Left ventricle myocardium inferior (tissue), 1 donor: Measurements from ENCODE around the gene RAP1GAP2. TPM values are rescaled to one million over a fixed set of nuclear protein-coding genes. Genes with fewer than 3 reads are reported as not detected.

Experiments
- DNase-seq: peaks from one replicate; pipeline ENCODE4 v3.0.0-alpha.2; 2020
- H3K27ac ChIP-seq: fragments of 200-600 bp; replicated peaks from 2 replicates; pipeline ENCODE4 v1.8.0; 2021
- H3K27me3 ChIP-seq: fragments of 200-600 bp; 2 replicates; pipeline ENCODE4 v1.8.0; 2021; ENCODE audit warnings: low read depth
- H3K36me3 ChIP-seq: fragments of 200-600 bp; 2 replicates; pipeline ENCODE4 v1.8.0; 2021
- H3K4me1 ChIP-seq: fragments of 200-600 bp; 2 replicates; pipeline ENCODE4 v1.8.0; 2021
- H3K4me3 ChIP-seq: fragments of 200-600 bp; 2 replicates; pipeline ENCODE4 v1.8.0; 2021; ENCODE audit warnings: mild to moderate bottlenecking, moderate library complexity
- H3K9me3 ChIP-seq: fragments of 200-600 bp; replicated peaks from 2 replicates; pipeline ENCODE4 v1.8.0; 2021
- CTCF ChIP-seq: fragments of 200-600 bp; IDR thresholded peaks from 2 replicates; pipeline ENCODE4 v1.8.0; 2021; ENCODE audit warnings: antibody characterized with exemption, mild to moderate bottlenecking, borderline replicate concordance
- intact Hi-C: fragments of 100-400 bp; cut with micrococcal nuclease; formaldehyde crosslinking; loops from one replicate; pipeline ENCODE4 v1.11.0; 2022
- total RNA-seq: library from RNA; stranded (reverse); fragmentation: NEBNext Ultra II Directional; extraction: Animal tissue kit (Norgen Biotek cat#: 25700); gene quantifications from one replicate; pipeline ENCODE4 v1.2.1, GENCODE V29; 2021
- donor health status: DM: no; HTN: yes; CAD: no; lungs with severe emphysema.

The RAP1GAP2 gene
- total RNA-seq, 1 donor from 2014 or later: 63.8 TPM

- no peak for DNase-seq
- Histone ChIP-seq H3K27ac (peak overlapping the region; percentile 32), H3K27me3 (no peaks in the 10 kb centered on the region), H3K4me1 (peaks cover 26% of the 10 kb centered on the region), H3K4me3 (no peak overlapping the region), H3K9me3 (no peaks in the 10 kb centered on the region), H3K36me3 (no peaks in the 10 kb centered on the region)
- no peak for TF ChIP-seq CTCF
- intact Hi-C loops: no loop called here
These were observed 51.4 kb downstream of the RAP1GAP2 start for GRCh38 chr17:2847381-2848333.

DNA sequence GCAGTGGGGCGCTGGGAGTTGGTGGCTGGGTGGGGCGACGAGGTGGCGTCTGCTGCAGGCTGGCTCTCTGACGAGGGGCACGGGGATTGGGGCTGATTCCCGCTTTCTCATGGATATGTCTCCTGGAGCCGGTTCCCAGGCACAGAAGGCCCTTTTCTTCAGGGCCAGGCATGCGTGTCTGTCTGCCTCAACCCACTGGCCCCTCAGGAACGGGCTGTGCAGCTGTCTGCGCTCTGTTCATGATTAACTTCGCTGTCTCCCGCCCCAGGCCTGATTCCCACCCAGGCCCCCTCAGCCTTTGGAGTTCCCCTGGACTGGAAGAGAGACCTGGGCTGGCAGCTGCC is 53.1 kb downstream of the RAP1GAP2 start:
- H3K27me3 ChIP-seq: no peaks in the 10 kb centered on the region
- no peak for TF ChIP-seq CTCF
- no peaks in the 10 kb centered on the region for H3K9me3 ChIP-seq
- intact Hi-C loops: no loop called here
- no peak overlapping the region for H3K27ac ChIP-seq
- H3K4me3 ChIP-seq: no peak overlapping the region
- DNase-seq: no peak
- H3K36me3 ChIP-seq: no peaks in the 10 kb centered on the region
- H3K4me1 ChIP-seq: peaks cover 37% of the 10 kb centered on the region

- Histone ChIP-seq H3K4me1 (peaks cover 54% of the 10 kb centered on the region), H3K36me3 (no peaks in the 10 kb centered on the region), H3K27me3 (peaks cover 11% of the 10 kb centered on the region), H3K4me3 (no peak overlapping the region), H3K27ac (no peak overlapping the region), H3K9me3 (no peaks in the 10 kb centered on the region)
- no peak for TF ChIP-seq CTCF
- intact Hi-C loops: no loop called here
- DNase-seq: no peak
These were observed 54.8 kb downstream of the RAP1GAP2 start for GRCh38 chr17:2850991-2851390.

GRCh38 chr17:2851615-2852014 is 55.4 kb downstream of the RAP1GAP2 start:
- Histone ChIP-seq H3K36me3 (no peaks in the 10 kb centered on the region), H3K27me3 (peaks cover 11% of the 10 kb centered on the region), H3K4me3 (no peak overlapping the region), H3K27ac (peak overlapping the region; percentile 88), H3K9me3 (no peaks in the 10 kb centered on the region), H3K4me1 (peaks cover 59% of the 10 kb centered on the region)
- no peak for DNase-seq
- no peak for TF ChIP-seq CTCF
- intact Hi-C loops: no loop called here

GRCh38 chr17:2852221-2852620 is 56.0 kb downstream of the RAP1GAP2 start:
- Histone ChIP-seq H3K36me3 (no peaks in the 10 kb centered on the region), H3K9me3 (no peaks in the 10 kb centered on the region), H3K4me3 (peak overlapping the region; percentile 78), H3K4me1 (peaks cover 62% of the 10 kb centered on the region), H3K27ac (peak overlapping the region; percentile 88), H3K27me3 (peaks cover 11% of the 10 kb centered on the region)
- no peak for DNase-seq
- intact Hi-C loops: no loop called here
- no peak for TF ChIP-seq CTCF
